HepG2 (cell line): ENCODE results near the gene IRAK1BP1. TPM values are rescaled to one million over a fixed set of nuclear protein-coding genes. Genes with fewer than 3 reads are reported as not detected.
"Not testable (repeated sequence)": the region's sequence is repeated elsewhere in the genome, so short reads cannot be mapped to it uniquely, and the experiment has no call there.

Experiments used
- ATAC-seq: fragments of 200-7000 bp; cut with Tn5 transposase; 3 replicates; pipeline ENCODE4 v1.9.1; 2020; ENCODE audit warnings: mild to moderate bottlenecking, moderate library complexity
- BruUV-seq: library from RNA; stranded (reverse); fragments of 400-500 nt; replicated peaks from 2 replicates; lab custom pipeline; 2021; lab: Mats Ljungman, UMichigan
- CTCF ChIA-PET: fragments of 300-600 bp; formaldehyde crosslinking; extraction: SDS; loops from one replicate; lab custom pipeline; 2021; ENCODE audit warnings: low total read pairs, inconsistent platforms, low intra/inter-chr PET ratio; lab: Yijun Ruan, JAX
- POLR2A ChIA-PET: fragments of 350-600 bp; sonication (Branson Sonifier 250); formaldehyde crosslinking; loops from one replicate; lab custom pipeline; 2020; ENCODE audit warnings: antibody characterized with exemption, inconsistent platforms; lab: Yijun Ruan, JAX
- DNase-seq: peaks from one replicate; pipeline ENCODE4 v3.0.0-alpha.2; 2015; ENCODE audit warnings: low spot score
- FAIRE-seq: peaks from 3 replicates; lab custom pipeline; 2011; peaks lifted over from hg19 to GRCh38; lab: Jason Lieb, UNC
- H2AFZ ChIP-seq: one replicate; pipeline ENCODE4 v1.6.1; 2011; ENCODE audit warnings: low read length, inconsistent platforms
- H3K27ac ChIP-seq: fragments of 300-600 bp; 3 replicates; pipeline ENCODE4 v1.8.0; 2011; ENCODE audit warnings: mixed run types, mild to moderate bottlenecking, mixed read lengths, low read length, inconsistent platforms; ENCODE audit not compliant: insufficient read depth; ENCODE audit errors: extremely low read length
- H3K27me3 ChIP-seq, 2 experiments: fragments of 200-600 bp in 1 of 2; 2 replicates in 1 of 2; 3 replicates in 1 of 2; pipeline versions ENCODE4 v1.6.0 to v1.8.0; 2011; ENCODE audit warnings: low read length in 2 of 2, mild to moderate bottlenecking in 2 of 2, moderate library complexity in 2 of 2, inconsistent platforms in 1 of 2; ENCODE audit not compliant: insufficient read depth in 2 of 2, control insufficient read depth in 1 of 2
- H3K36me3 ChIP-seq, 2 experiments: fragments of 200-600 bp in 1 of 2; replicated peaks in 1 of 2; 2 replicates in 1 of 2; 3 replicates in 1 of 2; pipeline versions ENCODE4 v1.5.1 to v1.8.0; 2011; ENCODE audit warnings: low read length in 2 of 2, inconsistent platforms in 1 of 2; ENCODE audit not compliant: insufficient read depth in 2 of 2, control insufficient read depth in 1 of 2
- H3K4me1 ChIP-seq: 2 replicates; pipeline ENCODE4 v1.5.1; 2012; ENCODE audit warnings: low read length, inconsistent platforms; ENCODE audit not compliant: insufficient read depth
- H3K4me2 ChIP-seq: 2 replicates; pipeline ENCODE4 v1.6.0; 2011; ENCODE audit warnings: low read depth, low read length, inconsistent platforms
- H3K4me3 ChIP-seq, 3 experiments: fragments of 200-600 bp in 1 of 3; sonication (generic), shearing (Covaris generic) in 1 of 3; replicated peaks in 1 of 3; 2 replicates each; pipeline ENCODE4 v1.5.1; 2011 to 2016; ENCODE audit warnings: low read length in 3 of 3, inconsistent platforms in 2 of 3, low read depth in 2 of 3, mild to moderate bottlenecking in 2 of 3, control low read depth in 1 of 3, mixed read lengths in 1 of 3; ENCODE audit not compliant: insufficient read depth in 1 of 3
- H3K79me2 ChIP-seq: one replicate; pipeline ENCODE4 v1.6.1; 2011; ENCODE audit warnings: low read length, inconsistent platforms; ENCODE audit not compliant: insufficient read depth
- H3K9ac ChIP-seq: 2 replicates; pipeline ENCODE4 v1.6.0; 2011; ENCODE audit warnings: mild to moderate bottlenecking, low read depth, low read length, inconsistent platforms; ENCODE audit not compliant: insufficient read depth
- H3K9me3 ChIP-seq: 2 replicates; pipeline ENCODE4 v1.5.1; 2012; ENCODE audit warnings: mild to moderate bottlenecking, low read length
- H4K20me1 ChIP-seq: 2 replicates; pipeline ENCODE4 v1.6.0; 2011; ENCODE audit warnings: inconsistent platforms, mild to moderate bottlenecking, low read length, moderate library complexity; ENCODE audit not compliant: insufficient read depth
- CC2D1A ChIP-seq: sonication (generic); formaldehyde crosslinking; IDR thresholded peaks from 2 replicates; pipeline ENCODE4 v1.8.1; 2023; ENCODE audit warnings: mild to moderate bottlenecking, missing genetic modification reagents
- DNMT3B ChIP-seq: conservative IDR thresholded peaks from 2 replicates; pipeline ENCODE4 v1.6.1; 2016; ENCODE audit warnings: missing biosample characterization, control low read depth
- FOXK2 ChIP-seq: fragments of 450-650 bp; IDR thresholded peaks from 2 replicates; pipeline ENCODE4 v1.6.1; 2016
- GATAD1 ChIP-seq: IDR thresholded peaks from 2 replicates; pipeline ENCODE4 v1.6.1; 2016; ENCODE audit warnings: missing genetic modification reagents, missing compliant biosample characterization
- NFKB2 ChIP-seq: sonication (generic); formaldehyde crosslinking; IDR thresholded peaks from 2 replicates; pipeline ENCODE4 v1.4.0; 2020; ENCODE audit warnings: missing genetic modification reagents, borderline replicate concordance
- TBP ChIP-seq: sonication (generic); formaldehyde crosslinking; IDR thresholded peaks from 2 replicates; pipeline ENCODE4 v1.5.0; 2020; ENCODE audit warnings: missing genetic modification reagents
- ZBTB8A ChIP-seq: sonication (generic); formaldehyde crosslinking; IDR thresholded peaks from 2 replicates; pipeline ENCODE4 v1.4.0; 2020; ENCODE audit warnings: mild to moderate bottlenecking, low read depth, missing genetic modification reagents, borderline replicate concordance
- ZNF101 ChIP-seq: sonication (generic); formaldehyde crosslinking; IDR thresholded peaks from 2 replicates; pipeline ENCODE4 v1.4.0; 2020; ENCODE audit warnings: mild to moderate bottlenecking, low read depth, missing genetic modification reagents, borderline replicate concordance
- ZNF333 ChIP-seq: sonication (generic); formaldehyde crosslinking; IDR thresholded peaks from 2 replicates; pipeline ENCODE4 v1.4.0; 2020; ENCODE audit warnings: mild to moderate bottlenecking, missing genetic modification reagents, borderline replicate concordance
- ZNF546 ChIP-seq: sonication (generic); formaldehyde crosslinking; conservative IDR thresholded peaks from 2 replicates; pipeline ENCODE4 v1.8.1; 2023; ENCODE audit warnings: mild to moderate bottlenecking, missing genetic modification reagents
- WGBS: methylation state at CpG from one replicate; pipeline ENCODE4 v1.1.6; 2017; ENCODE audit warnings: low lambda C conversion rate; 5-methylcytosine and 5-hydroxymethylcytosine counted together
- in situ Hi-C: cut with HindIII; loops from 2 replicates; pipeline ENCODE4 v1.10.0; 2017; ENCODE audit warnings: low pct_unique_long_range_greater_than_20kb; ENCODE audit not compliant: extremely low pct_ligation_motif_present
- intact Hi-C: fragments of 100-400 bp; cut with micrococcal nuclease; formaldehyde crosslinking; loops from one replicate; pipeline ENCODE4 v1.10.0; 2022; ENCODE audit not compliant: unreplicated experiment
- polyA plus RNA-seq, 8 experiments: library from polyadenylated mRNA; depleted of rRNA in 3 of 8; stranded (reverse) in 7 of 8; unstranded in 1 of 8; fragments of >200 nt; fragmentation: Illumina TruSeq in 4 of 8; extraction: Trizol in 4 of 8; gene quantifications; 2 replicates each; pipeline versions ENCODE4 v1.2.1 to v1.2.3, GENCODE V29; 2011 to 2016; ENCODE audit warnings: low read depth in 4 of 8, missing spikeins in 1 of 8, mixed read lengths in 1 of 8; ENCODE audit not compliant: insufficient read depth in 1 of 8
- total RNA-seq, 5 experiments: library from RNA; depleted of rRNA; stranded (reverse); fragments of >200 nt; fragmentation: Illumina TruSeq; extraction: Trizol; gene quantifications; 2 replicates each; pipeline ENCODE4 v1.2.3, GENCODE V29; 2016; ENCODE audit warnings: low read depth in 1 of 5
- TF ChIP-seq, protein P1 (sequence below): sonication (generic); formaldehyde crosslinking; IDR thresholded peaks from 2 replicates; pipeline ENCODE4 v1.8.1; 2022; ENCODE audit warnings: low read depth, mild to moderate bottlenecking, missing genetic modification reagents
- TF ChIP-seq, protein P2 (sequence below): sonication (generic); formaldehyde crosslinking; IDR thresholded peaks from 2 replicates; pipeline ENCODE4 v1.4.0; 2020; ENCODE audit warnings: mild to moderate bottlenecking, missing genetic modification reagents

The IRAK1BP1 gene
- total and polyA plus RNA-seq, 2 of the 13 experiments (the other 11 are each of a cell fraction or from before 2014, with no cell fraction given): 0.86 to 1.5 TPM

DNA sequence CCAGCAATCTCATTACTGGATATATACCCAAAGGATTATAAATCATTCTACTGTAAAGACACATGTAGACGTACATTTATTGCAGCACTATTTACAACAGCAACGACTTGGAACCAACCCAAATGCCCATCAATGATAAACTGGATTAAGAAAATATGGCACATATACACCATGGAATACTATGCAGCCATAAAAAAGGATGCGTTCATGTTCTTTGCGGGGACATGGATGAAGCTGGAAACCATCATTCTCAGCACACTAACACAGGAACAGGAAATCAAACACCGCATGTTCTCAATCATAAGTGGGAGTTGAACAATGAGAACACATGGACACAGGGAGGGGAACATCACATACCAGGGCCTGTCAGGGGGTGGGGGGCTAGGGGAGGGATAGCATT, 22.6 kb downstream of the IRAK1BP1 start:
- 94% methylated on average over 5 of the region's 5 CpGs for WGBS
- H3K27me3 ChIP-seq, H3K27ac ChIP-seq, POLR2A ChIA-PET, H3K9me3 ChIP-seq, DNase-seq, ATAC-seq, intact Hi-C loops, H3K4me1 ChIP-seq, H3K9ac ChIP-seq, BruUV-seq, CTCF ChIA-PET, in situ Hi-C loops, H2AFZ ChIP-seq, H4K20me1 ChIP-seq, FAIRE-seq, H3K4me2 ChIP-seq, H3K4me3 ChIP-seq, H3K79me2 ChIP-seq, H3K36me3 ChIP-seq: not testable (repeated sequence)

DNA sequence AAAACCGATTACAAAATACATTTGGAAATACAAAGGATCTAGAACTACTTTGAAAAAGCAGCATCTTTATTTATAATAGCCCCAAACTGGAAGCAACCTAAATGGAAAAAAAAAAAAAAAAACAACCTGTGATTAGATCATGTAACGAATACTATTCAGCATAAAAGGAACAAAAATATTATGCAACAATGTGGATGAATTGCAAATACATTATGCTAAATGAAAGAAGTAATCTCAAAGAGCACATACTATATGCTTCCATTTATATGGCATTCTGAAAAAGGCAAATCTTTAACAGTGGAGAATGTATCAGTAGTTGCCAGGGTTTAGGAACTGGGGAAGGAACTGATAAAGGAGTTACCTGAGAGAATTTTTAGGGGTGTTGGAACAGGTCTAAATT, 28.9 kb downstream of the IRAK1BP1 start:
- BruUV-seq: no TSS peak
- Histone ChIP-seq H4K20me1 (no peaks in the 10 kb centered on the region), H3K27me3 (no peaks in the 10 kb centered on the region), H3K4me1 (no peaks in the 10 kb centered on the region), H3K27ac (no peak overlapping the region), H3K79me2 (no peaks in the 10 kb centered on the region), H3K9ac (no peak overlapping the region), H2AFZ (no peak overlapping the region), H3K36me3 (no peaks in the 10 kb centered on the region), H3K4me3 (no peak overlapping the region), H3K4me2 (no peak overlapping the region), H3K9me3 (no peaks in the 10 kb centered on the region)
- ChIA-PET POLR2A (no interaction called here), CTCF (no interaction called here)
- TF ChIP-seq FOXK2 (no peak), NFKB2 (CRISPR knock-in tag) (no peak), ZNF546 (CRISPR knock-in tag) (no peak), GATAD1 (CRISPR knock-in tag) (no peak), ZNF101 (CRISPR knock-in tag) (no peak), DNMT3B (CRISPR knock-in tag) (no peak), CC2D1A (CRISPR knock-in tag) (no peak), TBP (CRISPR knock-in tag) (no peak), ZBTB8A (no peak), ZNF333 (no peak)
- TF ChIP-seq, protein P1, sequence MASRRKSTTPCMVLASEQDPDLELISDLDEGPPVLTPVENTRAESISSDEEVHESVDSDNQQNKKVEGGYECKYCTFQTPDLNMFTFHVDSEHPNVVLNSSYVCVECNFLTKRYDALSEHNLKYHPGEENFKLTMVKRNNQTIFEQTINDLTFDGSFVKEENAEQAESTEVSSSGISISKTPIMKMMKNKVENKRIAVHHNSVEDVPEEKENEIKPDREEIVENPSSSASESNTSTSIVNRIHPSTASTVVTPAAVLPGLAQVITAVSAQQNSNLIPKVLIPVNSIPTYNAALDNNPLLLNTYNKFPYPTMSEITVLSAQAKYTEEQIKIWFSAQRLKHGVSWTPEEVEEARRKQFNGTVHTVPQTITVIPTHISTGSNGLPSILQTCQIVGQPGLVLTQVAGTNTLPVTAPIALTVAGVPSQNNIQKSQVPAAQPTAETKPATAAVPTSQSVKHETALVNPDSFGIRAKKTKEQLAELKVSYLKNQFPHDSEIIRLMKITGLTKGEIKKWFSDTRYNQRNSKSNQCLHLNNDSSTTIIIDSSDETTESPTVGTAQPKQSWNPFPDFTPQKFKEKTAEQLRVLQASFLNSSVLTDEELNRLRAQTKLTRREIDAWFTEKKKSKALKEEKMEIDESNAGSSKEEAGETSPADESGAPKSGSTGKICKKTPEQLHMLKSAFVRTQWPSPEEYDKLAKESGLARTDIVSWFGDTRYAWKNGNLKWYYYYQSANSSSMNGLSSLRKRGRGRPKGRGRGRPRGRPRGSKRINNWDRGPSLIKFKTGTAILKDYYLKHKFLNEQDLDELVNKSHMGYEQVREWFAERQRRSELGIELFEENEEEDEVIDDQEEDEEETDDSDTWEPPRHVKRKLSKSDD (CRISPR knock-in tag): no peak
- TF ChIP-seq, protein P2, sequence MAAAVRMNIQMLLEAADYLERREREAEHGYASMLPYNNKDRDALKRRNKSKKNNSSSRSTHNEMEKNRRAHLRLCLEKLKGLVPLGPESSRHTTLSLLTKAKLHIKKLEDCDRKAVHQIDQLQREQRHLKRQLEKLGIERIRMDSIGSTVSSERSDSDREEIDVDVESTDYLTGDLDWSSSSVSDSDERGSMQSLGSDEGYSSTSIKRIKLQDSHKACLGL (CRISPR knock-in tag): no peak
- in situ Hi-C loops (no loop called here), intact Hi-C loops (no loop called here)
- no peak for FAIRE-seq
- ATAC-seq: no peak
- no peak for DNase-seq
- 74% methylated on average over 2 of the region's 2 CpGs for WGBS
